Activated CD4-positive, alpha-beta T cell treated with anti-CD3 and anti-CD28 coated beads, Interleukin-2, amount 10 ng/mL, durations not matched to agents 7 days and 5 days (primary cell): ENCODE measurements around the gene RBM25. TPM values are rescaled to one million over a fixed set of nuclear protein-coding genes. Genes with fewer than 3 reads are reported as not detected.
"Not testable (repeated sequence)": the region's sequence is repeated elsewhere in the genome, so short reads cannot be mapped to it uniquely, and the experiment has no call there.

Source experiments
- CTCF ChIA-PET: fragments of 350-600 bp; sonication (Branson Sonifier 250); formaldehyde crosslinking; loops from one replicate; lab custom pipeline; 2021; ENCODE audit warnings: antibody characterized with exemption; lab: Charles Lee
- POLR2A ChIA-PET: fragments of 350-600 bp; sonication (Branson Sonifier 250); formaldehyde crosslinking; loops from one replicate; lab custom pipeline; 2021; ENCODE audit warnings: antibody characterized with exemption; lab: Charles Lee
- DNase-seq: peaks from one replicate; pipeline ENCODE4 v3.0.0-alpha.2; 2020
- H3K27ac Mint-ChIP-seq: one replicate; pipeline ENCODE4 v1.8.0; 2021; ENCODE audit warnings: mild to moderate bottlenecking, moderate library complexity, mixed read lengths
- H3K27me3 Mint-ChIP-seq: one replicate; pipeline ENCODE4 v1.8.0; 2021; ENCODE audit warnings: mixed read lengths
- H3K36me3 Mint-ChIP-seq: one replicate; pipeline ENCODE4 v1.8.0; 2021; ENCODE audit warnings: low read depth, mixed read lengths
- H3K4me1 Mint-ChIP-seq: one replicate; pipeline ENCODE4 v1.8.0; 2021; ENCODE audit warnings: mixed read lengths
- H3K4me3 Mint-ChIP-seq: one replicate; pipeline ENCODE4 v1.8.0; 2021; ENCODE audit warnings: mild to moderate bottlenecking, moderate library complexity, mixed read lengths
- H3K9me3 Mint-ChIP-seq: one replicate; pipeline ENCODE4 v1.8.0; 2021; ENCODE audit warnings: mixed read lengths
- total RNA-seq, 2 experiments: library from RNA; stranded (reverse); gene quantifications; one replicate each; pipeline ENCODE4 v1.2.3, GENCODE V29; 2021

Gene RBM25
- total RNA-seq = 100 to 1,000 TPM in 1 of 2 experiments, 10 to 100 TPM in 1; 99.4 to 100 TPM

GRCh38 chr14:73058224-73058921, at the start of gene RBM25:
TSS of gene RBM25 (plus strand) at chr14:73058534. CDS start at chr14:73071642, 13,108 bp downstream.
- H3K36me3 Mint-ChIP-seq = peaks cover 23% of the 10 kb centered on the region
- H3K9me3 Mint-ChIP-seq = no peaks in the 10 kb centered on the region
- no peak within 1 kb of the TSS for H3K4me3 Mint-ChIP-seq
- peaks cover 42% of the 10 kb centered on the region for H3K4me1 Mint-ChIP-seq
- no peaks in the 10 kb centered on the region for H3K27me3 Mint-ChIP-seq
- DNase-seq = peak; percentile 96
- CTCF ChIA-PET = interaction anchor here (0.6 to 1.4 kb wide), 7 partner anchors 9 to 828 kb away, joined by 3 to 6 read pairs (median 4); partner anchors contain the start of genes PSEN1 and ZNF410
- H3K27ac Mint-ChIP-seq = no peak within 1 kb of the TSS
- POLR2A ChIA-PET = interaction anchor here (0.5 to 1.0 kb wide), 6 partner anchors 9 to 997 kb away, joined by 3 to 9 read pairs (median 4); no protein-coding TSS in a partner anchor

- H3K27me3 Mint-ChIP-seq, DNase-seq, H3K27ac Mint-ChIP-seq, H3K9me3 Mint-ChIP-seq, H3K4me3 Mint-ChIP-seq, CTCF ChIA-PET: not testable (repeated sequence)
- peaks cover 28% of the 10 kb centered on the region for H3K4me1 Mint-ChIP-seq
- H3K36me3 Mint-ChIP-seq = peaks cover 43% of the 10 kb centered on the region
- POLR2A ChIA-PET = interaction anchor here (0.6 kb wide), 1 partner anchor 1182 kb away, joined by 3 read pairs; no protein-coding TSS in a partner anchor
Observed at GRCh38 chr14:73011189-73011588, 47.1 kb upstream of the RBM25 start.

- H3K9me3 Mint-ChIP-seq = no peaks in the 10 kb centered on the region
- peaks cover 28% of the 10 kb centered on the region for H3K4me1 Mint-ChIP-seq
- POLR2A ChIA-PET = interaction anchor here (0.7 kb wide), 2 partner anchors 9 to 13 kb away, joined by 3 to 4 read pairs; partner anchors contain the start of gene ZFYVE1
- peaks cover 51% of the 10 kb centered on the region for H3K36me3 Mint-ChIP-seq
- CTCF ChIA-PET = interaction anchor here (0.7 to 1.9 kb wide), 2 partner anchors 16 to 333 kb away, joined by 5 to 7 read pairs; no protein-coding TSS in a partner anchor
- no peak overlapping the region for H3K4me3 Mint-ChIP-seq
- H3K27me3 Mint-ChIP-seq = no peaks in the 10 kb centered on the region
- DNase-seq = peak; percentile 7
- H3K27ac Mint-ChIP-seq = no peak overlapping the region
Observed at GRCh38 chr14:73014105-73014504, 44.2 kb upstream of the RBM25 start.

GRCh38 chr14:73015552-73015951, 42.8 kb upstream of the RBM25 start:
- H3K9me3 Mint-ChIP-seq, DNase-seq, H3K4me3 Mint-ChIP-seq, POLR2A ChIA-PET, H3K27ac Mint-ChIP-seq, H3K27me3 Mint-ChIP-seq, CTCF ChIA-PET: not testable (repeated sequence)
- Mint-ChIP-seq H3K4me1 (peaks cover 28% of the 10 kb centered on the region), H3K36me3 (peaks cover 50% of the 10 kb centered on the region)

- CTCF ChIA-PET, H3K27ac Mint-ChIP-seq, H3K27me3 Mint-ChIP-seq, H3K9me3 Mint-ChIP-seq, DNase-seq, H3K4me3 Mint-ChIP-seq, POLR2A ChIA-PET: not testable (repeated sequence)
- peaks cover 28% of the 10 kb centered on the region for H3K4me1 Mint-ChIP-seq
- peaks cover 50% of the 10 kb centered on the region for H3K36me3 Mint-ChIP-seq
Observed at GRCh38 chr14:73016011-73016410, 42.3 kb upstream of the RBM25 start.

DNA sequence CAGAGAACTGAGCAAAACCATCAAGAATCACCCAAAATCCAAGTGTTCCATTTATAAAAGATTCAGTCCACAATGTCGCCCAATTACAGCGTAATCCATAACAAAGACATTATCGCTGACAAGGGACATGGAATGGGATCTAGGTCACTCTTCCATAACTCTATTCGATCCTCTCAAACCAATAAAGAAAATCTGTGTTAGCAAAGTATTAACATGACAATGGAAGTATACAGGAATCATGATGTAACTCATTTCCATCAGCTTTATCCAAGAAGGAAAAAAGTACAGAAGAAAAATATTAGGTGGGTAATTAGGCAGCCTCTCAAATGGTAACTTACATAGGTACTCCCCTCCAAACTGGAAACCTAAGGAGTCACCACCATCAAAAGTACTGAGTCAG, 36.3 kb upstream of the RBM25 start:
- ChIA-PET CTCF (interaction anchor here (0.6 kb wide), 1 partner anchor 293 kb away, joined by 3 read pairs; no protein-coding TSS in a partner anchor), POLR2A (interaction anchor here (0.6 kb wide), 1 partner anchor 57 kb away, joined by 3 read pairs; no protein-coding TSS in a partner anchor)
- DNase-seq = no peak
- Mint-ChIP-seq H3K9me3 (no peaks in the 10 kb centered on the region), H3K27me3 (no peaks in the 10 kb centered on the region), H3K36me3 (peaks cover 46% of the 10 kb centered on the region), H3K4me3 (no peak overlapping the region), H3K4me1 (peaks cover 39% of the 10 kb centered on the region), H3K27ac (no peak overlapping the region)

GRCh38 chr14:73025544-73025943, 32.8 kb upstream of the RBM25 start:
- ChIA-PET POLR2A (no interaction called here), CTCF (interaction anchor here (0.9 to 1.4 kb wide), 3 partner anchors 14 to 529 kb away, joined by 3 to 4 read pairs (median 4); no protein-coding TSS in a partner anchor)
- H3K36me3 Mint-ChIP-seq = peaks cover 29% of the 10 kb centered on the region
- H3K4me3 Mint-ChIP-seq = peak overlapping the region; percentile 94
- no peak overlapping the region for H3K27ac Mint-ChIP-seq
- H3K9me3 Mint-ChIP-seq = no peaks in the 10 kb centered on the region
- peaks cover 49% of the 10 kb centered on the region for H3K4me1 Mint-ChIP-seq
- H3K27me3 Mint-ChIP-seq = no peaks in the 10 kb centered on the region
- no peak for DNase-seq

- no peaks in the 10 kb centered on the region for H3K9me3 Mint-ChIP-seq
- no peaks in the 10 kb centered on the region for H3K27me3 Mint-ChIP-seq
- peaks cover 29% of the 10 kb centered on the region for H3K36me3 Mint-ChIP-seq
- CTCF ChIA-PET = interaction anchor here (0.5 to 1.4 kb wide), 6 partner anchors 14 to 1885 kb away, joined by 3 to 4 read pairs (median 4); no protein-coding TSS in a partner anchor
- POLR2A ChIA-PET = interaction anchor here (0.5 to 0.9 kb wide), 2 partner anchors 12 to 98 kb away, joined by 3 to 4 read pairs; no protein-coding TSS in a partner anchor
- peaks cover 49% of the 10 kb centered on the region for H3K4me1 Mint-ChIP-seq
- H3K27ac Mint-ChIP-seq = peak overlapping the region; percentile 88
- peak overlapping the region; percentile 94 for H3K4me3 Mint-ChIP-seq
- DNase-seq = peak; percentile 16
Observed at GRCh38 chr14:73026243-73026844, 32.0 kb upstream of the RBM25 start.

DNA sequence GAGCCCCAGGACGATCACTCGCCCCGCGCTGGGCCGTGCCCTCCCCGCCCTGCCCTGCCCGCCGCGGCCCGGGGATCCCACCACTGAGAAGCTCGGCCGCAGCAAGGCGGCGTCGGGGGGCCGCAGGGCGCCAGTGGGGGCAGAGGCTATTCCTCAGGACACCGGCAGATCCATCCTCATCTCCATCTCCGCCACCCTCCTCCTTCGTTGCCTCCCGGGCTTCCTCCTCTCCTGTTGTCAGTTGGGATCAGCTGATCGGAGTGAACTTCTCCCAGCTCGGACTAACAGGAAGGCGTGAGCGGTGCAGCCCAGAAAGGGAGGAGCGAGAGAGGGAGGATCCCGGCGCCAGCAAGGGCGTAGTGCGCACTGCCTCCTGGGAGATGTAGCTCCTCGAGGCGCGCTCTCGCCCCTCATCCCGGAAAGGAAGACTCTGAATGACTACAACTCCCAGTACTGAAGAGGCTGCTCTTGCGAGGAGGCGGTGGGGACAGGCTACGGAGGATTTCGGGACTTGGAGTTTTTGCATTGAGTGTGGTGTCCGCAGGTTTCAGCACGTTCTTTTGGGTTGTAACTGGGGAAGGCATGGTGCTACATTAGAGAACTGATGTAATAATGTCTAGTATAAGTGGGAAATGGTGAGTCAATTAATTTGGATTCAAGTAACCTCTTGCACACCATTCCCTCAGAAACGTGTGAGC, 31.3 kb upstream of the RBM25 start, which contains the start of gene ZFYVE1:
Gene ZFYVE1 (minus strand): TSS at position 262 of the 698 bp plus-strand sequence. CDS start 2,598 bp downstream, outside the sequence.
- H3K9me3 Mint-ChIP-seq = no peaks in the 10 kb centered on the region
- ChIA-PET CTCF (interaction anchor here (0.5 to 1.0 kb wide), 2 partner anchors 15 to 426 kb away, joined by 3 to 4 read pairs; no protein-coding TSS in a partner anchor), POLR2A (interaction anchor here (0.5 to 0.9 kb wide), 2 partner anchors 13 to 99 kb away, joined by 3 to 4 read pairs; no protein-coding TSS in a partner anchor)
- H3K4me1 Mint-ChIP-seq = peaks cover 43% of the 10 kb centered on the region
- peaks cover 22% of the 10 kb centered on the region for H3K36me3 Mint-ChIP-seq
- peak within 1 kb of the TSS; percentile 94 for H3K4me3 Mint-ChIP-seq
- DNase-seq = peak; percentile 95
- no peaks in the 10 kb centered on the region for H3K27me3 Mint-ChIP-seq
- peak within 1 kb of the TSS; percentile 92 for H3K27ac Mint-ChIP-seq

DNA sequence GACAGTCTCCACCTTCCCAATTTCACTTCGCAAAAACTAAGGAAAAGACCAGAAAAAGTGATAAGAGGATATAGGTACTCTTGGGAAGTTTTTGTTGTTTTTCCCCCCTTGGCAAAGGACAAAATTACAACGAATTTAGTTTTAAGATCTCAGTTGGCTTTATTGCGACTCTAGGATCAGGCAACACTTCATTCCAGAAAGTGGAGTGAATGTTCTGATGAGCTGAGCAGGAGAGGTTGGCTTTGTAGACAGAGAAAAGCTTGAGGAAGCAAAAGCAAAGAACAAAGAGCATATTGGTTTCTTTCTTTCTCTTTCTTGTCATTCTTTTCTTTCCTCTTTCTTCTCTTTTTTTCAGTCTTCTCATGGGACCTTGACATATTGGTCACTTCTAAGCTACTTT, 30.8 kb upstream of the RBM25 start:
- H3K27ac Mint-ChIP-seq = peak overlapping the region; percentile 92
- H3K27me3 Mint-ChIP-seq = no peaks in the 10 kb centered on the region

GRCh38 chr14:73027984-73028383, 30.4 kb upstream of the RBM25 start:
- Mint-ChIP-seq H3K4me1 (peaks cover 35% of the 10 kb centered on the region), H3K27me3 (no peaks in the 10 kb centered on the region), H3K9me3 (no peaks in the 10 kb centered on the region), H3K27ac (no peak overlapping the region), H3K4me3 (peak overlapping the region; percentile 94), H3K36me3 (peaks cover 14% of the 10 kb centered on the region)
- CTCF ChIA-PET = interaction anchor here (1.4 kb wide), 1 partner anchor 11 kb away, joined by 5 read pairs; no protein-coding TSS in a partner anchor
- DNase-seq = no peak
- POLR2A ChIA-PET = no interaction called here

More for the DNA sequence above, 30.8 kb upstream of the RBM25 start:
- ChIA-PET CTCF (interaction anchor here (1.0 to 1.4 kb wide), 2 partner anchors 11 to 16 kb away, joined by 4 to 5 read pairs; no protein-coding TSS in a partner anchor), POLR2A (interaction anchor here (0.9 kb wide), 1 partner anchor 13 kb away, joined by 4 read pairs; no protein-coding TSS in a partner anchor)
- H3K9me3 Mint-ChIP-seq = no peaks in the 10 kb centered on the region
- no peak for DNase-seq
- H3K36me3 Mint-ChIP-seq = peaks cover 17% of the 10 kb centered on the region
- peaks cover 38% of the 10 kb centered on the region for H3K4me1 Mint-ChIP-seq
- peak overlapping the region; percentile 94 for H3K4me3 Mint-ChIP-seq
